Inflammatory macrophage (primary cell): ENCODE measurements around the gene PAOX.

Source experiments
- DNase-seq, 2 donors: peaks; one replicate each; pipeline ENCODE4 v3.0.0-alpha.2; 2020 to 2022

PAOX gene

GRCh38 chr10:133388236-133388972 is 9.3 kb downstream of the PAOX start:
- no peak for DNase-seq

- peak; percentile 19 to 37 for DNase-seq
Observed at GRCh38 chr10:133388973-133389818, 10.1 kb downstream of the PAOX start.

DNA sequence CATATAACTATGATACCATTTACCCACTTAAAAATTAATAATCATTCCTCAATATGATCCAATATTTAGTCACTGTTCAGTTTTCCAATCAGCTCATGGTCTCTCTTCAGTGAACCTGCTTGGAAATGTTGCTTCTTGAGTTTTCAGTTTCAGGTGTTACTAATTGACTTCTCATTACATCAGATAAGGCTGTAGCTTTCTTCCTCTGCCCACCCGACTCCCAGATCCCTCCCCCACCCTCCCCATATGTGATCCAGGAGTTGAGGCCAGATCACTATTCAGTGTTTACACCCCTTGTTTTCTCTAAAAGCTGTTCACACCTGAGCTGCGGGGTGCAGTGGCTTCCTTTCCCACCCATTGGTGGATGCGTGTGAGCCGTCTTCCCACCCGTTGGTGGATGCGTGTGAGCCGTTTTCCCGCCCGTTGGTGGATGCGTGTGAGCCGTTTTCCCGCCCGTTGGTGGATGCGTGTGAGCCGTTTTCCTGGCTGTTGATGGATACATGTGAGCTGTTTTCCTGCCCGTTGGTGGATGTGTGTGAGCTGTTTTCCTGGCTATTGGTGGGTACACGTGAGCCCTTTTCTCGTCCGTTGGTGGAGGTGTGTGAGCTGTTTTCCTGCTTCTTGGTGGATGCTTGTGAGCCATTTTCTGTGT is 11.7 kb downstream of the PAOX start:
- DNase-seq = no peak

DNA sequence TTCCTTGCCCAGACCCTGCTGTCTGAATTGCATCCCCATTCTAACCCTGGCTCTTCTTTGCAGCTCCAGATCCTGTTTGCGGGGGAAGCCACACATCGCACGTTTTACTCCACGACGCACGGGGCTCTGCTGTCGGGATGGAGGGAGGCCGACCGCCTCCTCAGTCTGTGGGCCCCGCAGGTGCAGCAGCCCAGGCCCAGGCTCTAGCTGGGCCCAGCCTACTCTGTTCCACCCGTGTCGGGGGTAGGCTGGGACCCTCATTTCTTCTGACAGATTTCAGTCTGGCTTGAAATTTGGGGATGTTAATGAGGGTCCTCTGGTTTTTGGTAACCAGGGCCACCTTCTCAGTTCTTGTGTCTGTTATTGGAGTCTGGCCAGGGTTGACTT is 12.2 kb downstream of the PAOX start:
- DNase-seq = no peak

- DNase-seq = no peak
Observed at GRCh38 chr10:133391761-133392518, 12.9 kb downstream of the PAOX start.

DNA sequence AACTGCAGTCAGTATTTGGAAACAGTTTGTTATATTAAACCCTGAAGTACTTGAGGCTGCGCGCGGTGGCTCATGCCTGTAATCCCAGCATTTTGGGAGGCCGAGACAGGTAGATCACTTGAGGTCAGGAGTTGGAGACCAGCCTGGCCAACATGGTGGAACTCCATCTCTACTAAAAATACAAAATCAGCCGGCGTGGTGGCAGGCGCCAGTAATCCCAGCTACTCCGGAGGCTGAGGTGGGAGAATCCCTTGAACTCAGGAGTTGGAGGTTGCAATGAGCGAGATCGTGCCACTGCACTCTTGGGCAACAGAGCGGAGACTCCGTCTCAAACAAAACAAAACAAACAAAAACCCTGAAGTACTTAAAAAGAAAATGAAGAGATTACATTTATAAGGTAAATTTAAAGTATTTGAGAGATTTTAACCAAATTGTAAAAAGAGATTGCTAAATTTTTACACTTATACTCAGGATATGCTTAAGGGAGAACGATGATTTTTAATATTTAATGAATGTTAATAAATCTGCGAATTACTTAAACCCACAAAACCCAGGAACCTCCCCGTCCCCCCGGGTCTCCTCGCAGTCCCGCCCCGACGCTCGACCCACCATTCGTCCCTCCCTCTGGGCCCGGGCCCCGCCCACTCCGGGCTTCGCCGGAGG is 14.5 kb downstream of the PAOX start:
- DNase-seq = no peak

DNA sequence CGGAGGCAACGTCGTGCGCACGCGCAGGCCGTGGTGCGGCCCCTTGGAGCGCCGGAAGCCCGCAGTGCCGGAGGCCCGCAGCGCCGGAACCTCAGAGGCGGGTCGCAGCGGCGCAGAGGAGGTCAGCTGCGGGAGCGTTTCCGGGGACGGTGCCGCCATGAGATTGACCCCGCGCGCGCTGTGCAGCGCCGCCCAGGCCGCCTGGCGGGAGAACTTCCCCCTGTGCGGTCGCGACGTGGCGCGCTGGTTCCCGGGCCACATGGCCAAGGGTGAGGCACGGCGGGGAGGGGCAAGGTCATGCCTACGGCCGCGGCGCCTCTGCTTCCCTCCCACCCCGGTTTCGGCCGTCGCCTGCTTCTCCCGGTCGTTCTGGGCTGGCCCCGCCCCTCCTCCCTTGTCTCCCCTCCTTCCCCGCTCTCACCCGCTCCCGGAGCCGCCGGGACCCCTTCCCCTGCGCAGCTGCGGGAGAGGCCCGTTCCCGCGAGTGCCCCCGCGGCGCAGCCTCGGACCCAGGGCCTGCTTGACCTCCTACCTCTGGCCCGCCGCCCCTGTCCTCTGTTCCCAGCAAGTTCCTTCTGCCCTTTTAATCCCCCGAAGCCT is 15.1 kb downstream of the PAOX start, which contains the start of gene MTG1:
Gene MTG1 (plus strand): TSS at position 94 of the 600 bp plus-strand sequence. CDS start 64 bp downstream, at position 158.
- DNase-seq = peak; percentile 98

DNA sequence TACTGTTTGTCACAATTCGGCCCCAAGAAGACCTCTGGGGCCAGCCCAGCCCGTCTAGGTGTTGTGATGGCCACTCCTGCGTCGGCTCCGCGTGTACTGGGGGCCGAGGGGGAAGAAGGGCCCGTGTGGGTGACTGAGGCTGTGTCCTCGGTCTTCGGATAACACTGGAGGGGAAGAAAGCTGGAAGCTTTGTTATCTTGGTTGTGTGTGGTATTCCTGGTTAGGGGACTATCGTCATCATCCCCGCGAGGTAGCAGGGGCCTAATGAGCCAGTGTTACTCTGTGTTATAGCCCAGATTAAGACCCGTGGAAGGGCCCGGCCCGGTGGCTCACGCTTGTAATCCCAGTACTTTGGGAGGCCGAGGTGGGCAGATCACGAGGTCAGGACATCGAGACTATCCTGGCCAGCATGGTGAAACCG is 15.7 kb downstream of the PAOX start:
- peak; percentile 5 to 37 for DNase-seq

GRCh38 chr10:133396035-133396624 is 17.1 kb downstream of the PAOX start:
- DNase-seq = no peak

- no peak for DNase-seq
Observed at GRCh38 chr10:133397938-133398337, 18.9 kb downstream of the PAOX start.

DNA sequence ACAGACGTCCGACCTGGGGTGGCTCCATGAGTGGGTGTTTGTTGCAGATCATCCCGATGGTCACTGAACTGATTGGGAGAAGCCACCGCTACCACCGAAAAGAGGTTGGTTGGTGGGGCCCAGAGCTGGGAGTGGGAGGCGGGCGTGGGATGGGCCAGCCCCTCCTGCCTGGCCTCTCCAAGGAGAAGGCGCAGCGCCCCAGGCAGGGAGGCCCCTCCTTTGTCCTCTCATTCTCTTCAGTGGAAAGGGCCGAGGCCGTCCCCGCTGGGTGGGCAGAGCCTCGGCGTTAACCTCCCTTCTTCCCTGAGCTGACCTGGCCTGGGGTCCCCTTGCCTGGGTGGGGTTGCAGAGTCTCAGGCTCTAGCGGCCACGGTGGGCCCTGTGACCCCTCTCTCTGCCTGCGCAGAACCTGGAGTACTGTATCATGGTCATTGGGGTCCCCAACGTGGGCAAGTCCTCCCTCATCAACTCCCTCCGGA is 20.1 kb downstream of the PAOX start:
- DNase-seq = no peak

DNA sequence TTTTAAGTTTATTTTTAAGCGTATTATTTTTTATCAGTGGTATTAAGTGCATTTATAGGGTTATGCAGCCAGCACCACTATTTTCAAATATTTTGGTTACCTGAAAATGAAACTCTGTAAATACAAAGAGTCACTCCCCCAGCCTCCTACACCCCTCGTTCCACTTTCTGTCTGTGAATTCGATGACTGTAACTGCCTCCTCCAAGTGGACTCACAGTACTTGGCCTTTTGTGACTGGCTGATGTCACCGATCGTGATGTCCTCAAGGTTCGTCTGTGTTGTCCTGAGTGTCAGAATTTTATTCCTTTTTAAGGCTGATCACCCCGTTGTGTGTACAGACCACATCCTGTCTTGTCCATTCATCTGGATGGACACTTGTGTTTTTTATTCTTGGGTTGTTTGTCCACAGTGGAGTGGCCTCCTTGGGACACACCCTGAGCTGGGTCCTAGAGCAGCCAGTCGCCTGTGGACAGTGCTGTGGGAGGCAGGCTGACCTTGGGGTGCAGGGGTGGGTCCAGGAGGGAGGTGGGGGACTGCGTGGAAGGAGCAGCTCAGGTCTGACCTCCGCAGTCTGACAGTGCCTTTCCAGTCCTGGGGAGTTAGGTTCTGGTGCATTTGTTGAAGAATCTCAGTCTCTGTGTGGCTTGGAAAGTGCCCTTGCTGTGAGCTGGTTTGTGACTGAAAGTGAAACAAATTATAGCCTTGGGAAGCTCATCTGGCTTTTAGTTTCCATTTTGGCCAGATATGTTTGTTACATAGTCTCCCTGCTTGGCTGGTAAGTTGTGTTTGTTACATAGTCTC is 21.8 kb downstream of the PAOX start:
- DNase-seq = no peak

- no peak for DNase-seq
Observed at GRCh38 chr10:133401500-133401899, 22.4 kb downstream of the PAOX start.

- DNase-seq = no peak
Observed at GRCh38 chr10:133401981-133402725, 23.1 kb downstream of the PAOX start.

DNA sequence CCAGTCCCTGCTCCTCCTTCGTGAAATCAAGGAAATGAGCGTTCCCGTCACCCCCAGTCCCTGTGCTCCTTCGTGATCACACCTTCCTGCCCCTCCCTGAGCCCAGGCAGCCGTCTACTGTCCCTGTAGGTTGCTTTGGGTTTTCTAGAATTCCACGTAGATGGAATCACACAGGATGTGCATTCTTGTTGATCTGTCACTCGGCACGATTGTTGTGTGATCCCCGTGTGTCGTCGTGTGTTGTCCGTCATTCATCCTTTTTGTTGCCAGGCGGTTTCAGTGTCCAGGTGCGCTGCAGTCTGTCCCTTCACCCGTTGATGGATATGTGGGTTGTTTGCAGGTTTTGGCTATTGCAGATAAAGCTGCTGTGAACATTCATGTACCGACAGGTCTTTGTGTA is 24.3 kb downstream of the PAOX start:
- no peak for DNase-seq

GRCh38 chr10:133403784-133404183 is 24.7 kb downstream of the PAOX start:
- peak in 1 of 2 donors; percentile 53 for DNase-seq

GRCh38 chr10:133405272-133405671 is 26.2 kb downstream of the PAOX start:
- no peak for DNase-seq

- no peak for DNase-seq
Observed at GRCh38 chr10:133405844-133406527, 26.9 kb downstream of the PAOX start.
